ENCODE measurements around the gene PIK3R5.
A peak's percentile ranks its signal among the peaks of the same experiment; 100 is the strongest.

GRCh38 chr17:9004132-9004960 is 38.8 kb upstream of the PIK3R5 start:
- TF ChIP-seq, protein P1, sequence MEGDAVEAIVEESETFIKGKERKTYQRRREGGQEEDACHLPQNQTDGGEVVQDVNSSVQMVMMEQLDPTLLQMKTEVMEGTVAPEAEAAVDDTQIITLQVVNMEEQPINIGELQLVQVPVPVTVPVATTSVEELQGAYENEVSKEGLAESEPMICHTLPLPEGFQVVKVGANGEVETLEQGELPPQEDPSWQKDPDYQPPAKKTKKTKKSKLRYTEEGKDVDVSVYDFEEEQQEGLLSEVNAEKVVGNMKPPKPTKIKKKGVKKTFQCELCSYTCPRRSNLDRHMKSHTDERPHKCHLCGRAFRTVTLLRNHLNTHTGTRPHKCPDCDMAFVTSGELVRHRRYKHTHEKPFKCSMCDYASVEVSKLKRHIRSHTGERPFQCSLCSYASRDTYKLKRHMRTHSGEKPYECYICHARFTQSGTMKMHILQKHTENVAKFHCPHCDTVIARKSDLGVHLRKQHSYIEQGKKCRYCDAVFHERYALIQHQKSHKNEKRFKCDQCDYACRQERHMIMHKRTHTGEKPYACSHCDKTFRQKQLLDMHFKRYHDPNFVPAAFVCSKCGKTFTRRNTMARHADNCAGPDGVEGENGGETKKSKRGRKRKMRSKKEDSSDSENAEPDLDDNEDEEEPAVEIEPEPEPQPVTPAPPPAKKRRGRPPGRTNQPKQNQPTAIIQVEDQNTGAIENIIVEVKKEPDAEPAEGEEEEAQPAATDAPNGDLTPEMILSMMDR (IDR thresholded peaks at IDR 0.05): peak; percentile 36
- TF ChIP-seq EZH2phosphoT487 (IDR thresholded peaks at IDR 0.05) (peak; percentile 66), EZH2 (IDR thresholded peaks at IDR 0.05) (peak; percentile 70)
